ENCODE results near the gene NUDT19. TPM values are rescaled to one million over a fixed set of nuclear protein-coding genes. Genes with fewer than 3 reads are reported as not detected.
"Not testable (repeated sequence)": the region's sequence is repeated elsewhere in the genome, so short reads cannot be mapped to it uniquely, and the experiment has no call there.

Gene NUDT19
- total RNA-seq, 1 experiment from 2014 or later = 33.4 TPM

GRCh38 chr19:32692727-32693061, 1.1 kb downstream of the NUDT19 start:
- H3K4me1 Mint-ChIP-seq (ENCODE audit: insufficient read depth, unreplicated experiment) = peaks cover 37% of the 10 kb centered on the region
- CTCF ChIA-PET = interaction anchor here (0.8 kb wide), 1 partner anchor 11 kb away, joined by 4 read pairs; no protein-coding TSS in a partner anchor
- BruUV-seq (replicated peaks) = no TSS peak
- H3K27ac Mint-ChIP-seq (ENCODE audit: low read depth, unreplicated experiment) = peak overlapping the region; percentile 96
- intact Hi-C loops (cut with micrococcal nuclease) = no loop called here
- peak; percentile 24 for DNase-seq (ENCODE audit: unreplicated experiment)
- TF ChIP-seq CTCF (IDR thresholded peaks at IDR 0.05; ENCODE audit: unreplicated experiment) = no peak
- peak overlapping the region; percentile 79 for H3K4me3 Mint-ChIP-seq (ENCODE audit: unreplicated experiment)
- no peaks in the 10 kb centered on the region for H3K9me3 Mint-ChIP-seq (ENCODE audit: unreplicated experiment)
- H3K27me3 Mint-ChIP-seq (ENCODE audit: insufficient read depth, unreplicated experiment) = no peaks in the 10 kb centered on the region
- POLR2A ChIA-PET = interaction anchor here (1.0 kb wide), 1 partner anchor 10 kb away, joined by 5 read pairs; no protein-coding TSS in a partner anchor
- peaks cover 24% of the 10 kb centered on the region for H3K36me3 Mint-ChIP-seq (ENCODE audit: insufficient read depth, unreplicated experiment)

GRCh38 chr19:32693151-32694108, 1.8 kb downstream of the NUDT19 start:
- peak overlapping the region; percentile 79 for H3K4me3 Mint-ChIP-seq (ENCODE audit: unreplicated experiment)
- DNase-seq (ENCODE audit: unreplicated experiment) = peak; percentile 36
- H3K27ac Mint-ChIP-seq (ENCODE audit: low read depth, unreplicated experiment) = peak overlapping the region; percentile 96
- POLR2A ChIA-PET = interaction anchor here (0.6 to 1.0 kb wide), 4 partner anchors 11 to 354 kb away, joined by 3 to 6 read pairs (median 4); no protein-coding TSS in a partner anchor
- BruUV-seq (replicated peaks); H3K27me3 Mint-ChIP-seq (ENCODE audit: insufficient read depth, unreplicated experiment); intact Hi-C loops (cut with micrococcal nuclease); H3K9me3 Mint-ChIP-seq (ENCODE audit: unreplicated experiment): not testable (repeated sequence)
- CTCF ChIA-PET = interaction anchor here (0.6 to 1.0 kb wide), 3 partner anchors 12 to 283 kb away, joined by 3 to 4 read pairs (median 3); no protein-coding TSS in a partner anchor
- peaks cover 37% of the 10 kb centered on the region for H3K4me1 Mint-ChIP-seq (ENCODE audit: insufficient read depth, unreplicated experiment)
- peaks cover 31% of the 10 kb centered on the region for H3K36me3 Mint-ChIP-seq (ENCODE audit: insufficient read depth, unreplicated experiment)

GRCh38 chr19:32694316-32694715, 2.7 kb downstream of the NUDT19 start:
- BruUV-seq (replicated peaks); H3K27me3 Mint-ChIP-seq (ENCODE audit: insufficient read depth, unreplicated experiment); DNase-seq (ENCODE audit: unreplicated experiment); intact Hi-C loops (cut with micrococcal nuclease); POLR2A ChIA-PET; H3K9me3 Mint-ChIP-seq (ENCODE audit: unreplicated experiment): not testable (repeated sequence)
- peak overlapping the region; percentile 79 for H3K4me3 Mint-ChIP-seq (ENCODE audit: unreplicated experiment)
- H3K27ac Mint-ChIP-seq (ENCODE audit: low read depth, unreplicated experiment) = peak overlapping the region; percentile 59
- CTCF ChIA-PET = interaction anchor here (1.0 kb wide), 1 partner anchor 282 kb away, joined by 3 read pairs; no protein-coding TSS in a partner anchor
- H3K4me1 Mint-ChIP-seq (ENCODE audit: insufficient read depth, unreplicated experiment) = peaks cover 37% of the 10 kb centered on the region
- H3K36me3 Mint-ChIP-seq (ENCODE audit: insufficient read depth, unreplicated experiment) = peaks cover 40% of the 10 kb centered on the region

- H3K4me3 Mint-ChIP-seq (ENCODE audit: unreplicated experiment) = peak overlapping the region; percentile 79
- H3K27ac Mint-ChIP-seq (ENCODE audit: low read depth, unreplicated experiment) = peak overlapping the region; percentile 59
Measured at GRCh38 chr19:32694851-32695250, 3.2 kb downstream of the NUDT19 start.

GRCh38 chr19:32695506-32695905, 3.9 kb downstream of the NUDT19 start:
- H3K4me3 Mint-ChIP-seq (ENCODE audit: unreplicated experiment) = peak overlapping the region; percentile 79
- intact Hi-C loops (cut with micrococcal nuclease); BruUV-seq (replicated peaks); CTCF ChIA-PET; POLR2A ChIA-PET; H3K9me3 Mint-ChIP-seq (ENCODE audit: unreplicated experiment); H3K27me3 Mint-ChIP-seq (ENCODE audit: insufficient read depth, unreplicated experiment); DNase-seq (ENCODE audit: unreplicated experiment): not testable (repeated sequence)
- H3K4me1 Mint-ChIP-seq (ENCODE audit: insufficient read depth, unreplicated experiment) = peaks cover 37% of the 10 kb centered on the region
- peak overlapping the region; percentile 59 for H3K27ac Mint-ChIP-seq (ENCODE audit: low read depth, unreplicated experiment)
- H3K36me3 Mint-ChIP-seq (ENCODE audit: insufficient read depth, unreplicated experiment) = peaks cover 43% of the 10 kb centered on the region

More at GRCh38 chr19:32694851-32695250, 3.2 kb downstream of the NUDT19 start:
- H3K27me3 Mint-ChIP-seq (ENCODE audit: insufficient read depth, unreplicated experiment); POLR2A ChIA-PET; CTCF ChIA-PET; intact Hi-C loops (cut with micrococcal nuclease); DNase-seq (ENCODE audit: unreplicated experiment); BruUV-seq (replicated peaks); H3K9me3 Mint-ChIP-seq (ENCODE audit: unreplicated experiment): not testable (repeated sequence)
- Mint-ChIP-seq H3K4me1 (ENCODE audit: insufficient read depth, unreplicated experiment) (peaks cover 37% of the 10 kb centered on the region), H3K36me3 (ENCODE audit: insufficient read depth, unreplicated experiment) (peaks cover 42% of the 10 kb centered on the region)

- H3K9me3 Mint-ChIP-seq (ENCODE audit: unreplicated experiment); intact Hi-C loops (cut with micrococcal nuclease); BruUV-seq (replicated peaks); H3K27ac Mint-ChIP-seq (ENCODE audit: low read depth, unreplicated experiment); H3K27me3 Mint-ChIP-seq (ENCODE audit: insufficient read depth, unreplicated experiment); DNase-seq (ENCODE audit: unreplicated experiment); H3K4me3 Mint-ChIP-seq (ENCODE audit: unreplicated experiment): not testable (repeated sequence)
- H3K4me1 Mint-ChIP-seq (ENCODE audit: insufficient read depth, unreplicated experiment) = peaks cover 26% of the 10 kb centered on the region
- CTCF ChIA-PET = interaction anchor here (0.6 to 1.2 kb wide), 3 partner anchors 18 to 1121 kb away, joined by 3 to 5 read pairs (median 3); no protein-coding TSS in a partner anchor
- H3K36me3 Mint-ChIP-seq (ENCODE audit: insufficient read depth, unreplicated experiment) = peaks cover 54% of the 10 kb centered on the region
- POLR2A ChIA-PET = interaction anchor here (0.7 kb wide), 1 partner anchor 24 kb away, joined by 6 read pairs; no protein-coding TSS in a partner anchor
Measured at GRCh38 chr19:32696771-32697170, 5.2 kb downstream of the NUDT19 start.

- intact Hi-C loops (cut with micrococcal nuclease) = not testable (repeated sequence)
- CTCF ChIA-PET = interaction anchor here (1.0 kb wide), 1 partner anchor 22 kb away, joined by 4 read pairs; no protein-coding TSS in a partner anchor
Measured at GRCh38 chr19:32700129-32700528, 8.5 kb downstream of the NUDT19 start.

More at GRCh38 chr19:32700129-32700528, 8.5 kb downstream of the NUDT19 start:
- H3K9me3 Mint-ChIP-seq (ENCODE audit: unreplicated experiment); H3K4me3 Mint-ChIP-seq (ENCODE audit: unreplicated experiment); BruUV-seq (replicated peaks); H3K27ac Mint-ChIP-seq (ENCODE audit: low read depth, unreplicated experiment); H3K27me3 Mint-ChIP-seq (ENCODE audit: insufficient read depth, unreplicated experiment); DNase-seq (ENCODE audit: unreplicated experiment): not testable (repeated sequence)
- Mint-ChIP-seq H3K4me1 (ENCODE audit: insufficient read depth, unreplicated experiment) (peaks cover 13% of the 10 kb centered on the region), H3K36me3 (ENCODE audit: insufficient read depth, unreplicated experiment) (peaks cover 75% of the 10 kb centered on the region)
- POLR2A ChIA-PET = interaction anchor here (2.5 kb wide), 1 partner anchor 9 kb away, joined by 13 read pairs; the partner anchor contains the start of gene NUDT19

Measured in MCF 10A (cell line).